ENCODE data around the gene PFN3.
"Not testable (repeated sequence)": the region's sequence is repeated elsewhere in the genome, so short reads cannot be mapped to it uniquely, and the experiment has no call there.

PFN3 gene

GRCh38 chr5:177421062-177421798, 20.8 kb upstream of the PFN3 start:
- DNase-seq (ENCODE audit: low spot score): no peak
- in situ Hi-C loops (cut with MboI; ENCODE audit: low pct_unique_long_range_greater_than_20kb, low sequenced_read_pairs, unreplicated experiment): no loop called here
- no peak for TF ChIP-seq CTCF (IDR thresholded peaks at IDR 0.05; ENCODE audit: extremely low read depth, insufficient read depth, missing control alignments)

GRCh38 chr5:177420472-177420871, 20.0 kb upstream of the PFN3 start:
- in situ Hi-C loops (cut with MboI; ENCODE audit: low pct_unique_long_range_greater_than_20kb, low sequenced_read_pairs, unreplicated experiment); DNase-seq (ENCODE audit: low spot score): not testable (repeated sequence)

GRCh38 chr5:177419046-177419445, 18.6 kb upstream of the PFN3 start:
- in situ Hi-C loops (cut with MboI; ENCODE audit: low pct_unique_long_range_greater_than_20kb, low sequenced_read_pairs, unreplicated experiment): no loop called here
- TF ChIP-seq CTCF (IDR thresholded peaks at IDR 0.05; ENCODE audit: extremely low read depth, insufficient read depth, missing control alignments): no peak

GRCh38 chr5:177417081-177417480, 16.6 kb upstream of the PFN3 start:
- in situ Hi-C loops (cut with MboI; ENCODE audit: low pct_unique_long_range_greater_than_20kb, low sequenced_read_pairs, unreplicated experiment); DNase-seq (ENCODE audit: low spot score): not testable (repeated sequence)

More at GRCh38 chr5:177419046-177419445, 18.6 kb upstream of the PFN3 start:
- DNase-seq (ENCODE audit: low spot score): no peak

- DNase-seq (ENCODE audit: low spot score): no peak
- in situ Hi-C loops (cut with MboI; ENCODE audit: low pct_unique_long_range_greater_than_20kb, low sequenced_read_pairs, unreplicated experiment): no loop called here
- no peak for TF ChIP-seq CTCF (IDR thresholded peaks at IDR 0.05; ENCODE audit: extremely low read depth, insufficient read depth, missing control alignments)
Measured at GRCh38 chr5:177414481-177414880, 14.0 kb upstream of the PFN3 start.

GRCh38 chr5:177412603-177413233, 12.3 kb upstream of the PFN3 start:
- DNase-seq (ENCODE audit: low spot score): peak; percentile 64
- no peak for TF ChIP-seq CTCF (IDR thresholded peaks at IDR 0.05; ENCODE audit: extremely low read depth, insufficient read depth, missing control alignments)
- in situ Hi-C loops (cut with MboI; ENCODE audit: low pct_unique_long_range_greater_than_20kb, low sequenced_read_pairs, unreplicated experiment): no loop called here

GRCh38 chr5:177410575-177410974, 10.1 kb upstream of the PFN3 start:
- no peak for DNase-seq (ENCODE audit: low spot score)
- in situ Hi-C loops (cut with MboI; ENCODE audit: low pct_unique_long_range_greater_than_20kb, low sequenced_read_pairs, unreplicated experiment): no loop called here
- no peak for TF ChIP-seq CTCF (IDR thresholded peaks at IDR 0.05; ENCODE audit: extremely low read depth, insufficient read depth, missing control alignments)
